ENCODE measurements around the gene CAB39. TPM values are rescaled to one million over a fixed set of nuclear protein-coding genes. Genes with fewer than 3 reads are reported as not detected.
A peak's percentile ranks its signal among the peaks of the same experiment; 100 is the strongest.

The CAB39 gene
- total and polyA plus RNA-seq, 2 experiments from 2014 or later: 31.9 to 36.2 TPM

DNA sequence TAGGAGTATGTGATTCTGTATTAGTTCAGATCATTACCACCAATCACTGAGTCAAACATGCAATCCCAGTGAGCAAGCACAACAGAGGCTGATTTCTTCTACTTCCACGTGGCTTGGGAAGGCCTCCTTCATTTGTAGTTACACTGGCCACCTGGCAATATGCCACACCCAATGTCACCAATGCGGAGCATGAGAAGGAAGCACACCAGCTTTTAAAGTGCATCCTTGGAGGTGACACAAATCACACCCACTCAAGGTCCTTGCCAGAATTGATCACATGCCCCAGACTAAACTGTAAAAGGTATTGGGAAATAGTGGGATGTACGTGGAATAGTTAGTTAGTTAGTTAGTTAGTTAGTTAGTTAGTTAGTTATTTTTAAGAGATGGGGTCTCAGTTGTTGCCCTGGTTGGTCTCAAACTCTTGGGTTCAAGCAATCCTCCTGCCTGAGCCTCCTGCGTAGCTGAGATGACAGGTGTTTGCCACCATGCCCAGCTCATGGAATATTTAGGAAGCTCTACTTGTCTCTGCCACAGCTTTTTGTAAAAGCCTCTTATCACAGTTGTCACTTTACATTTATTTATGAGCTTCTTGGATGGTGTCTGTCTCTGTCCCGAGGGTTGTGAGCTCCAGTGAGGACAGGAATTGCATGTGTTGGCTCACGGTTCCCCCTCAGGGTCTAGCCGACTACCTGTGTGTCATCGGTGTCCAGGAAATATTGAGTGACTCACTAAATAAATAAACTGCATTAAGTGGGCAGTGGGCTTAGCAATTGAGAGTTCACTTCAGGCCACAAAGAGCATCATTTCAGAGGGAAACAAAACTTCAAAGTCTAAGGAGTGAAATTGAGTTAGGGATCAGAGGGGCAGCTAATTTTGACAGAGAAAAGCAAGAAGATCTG, 28.1 kb upstream of the CAB39 start:
- TF ChIP-seq, protein P1, sequence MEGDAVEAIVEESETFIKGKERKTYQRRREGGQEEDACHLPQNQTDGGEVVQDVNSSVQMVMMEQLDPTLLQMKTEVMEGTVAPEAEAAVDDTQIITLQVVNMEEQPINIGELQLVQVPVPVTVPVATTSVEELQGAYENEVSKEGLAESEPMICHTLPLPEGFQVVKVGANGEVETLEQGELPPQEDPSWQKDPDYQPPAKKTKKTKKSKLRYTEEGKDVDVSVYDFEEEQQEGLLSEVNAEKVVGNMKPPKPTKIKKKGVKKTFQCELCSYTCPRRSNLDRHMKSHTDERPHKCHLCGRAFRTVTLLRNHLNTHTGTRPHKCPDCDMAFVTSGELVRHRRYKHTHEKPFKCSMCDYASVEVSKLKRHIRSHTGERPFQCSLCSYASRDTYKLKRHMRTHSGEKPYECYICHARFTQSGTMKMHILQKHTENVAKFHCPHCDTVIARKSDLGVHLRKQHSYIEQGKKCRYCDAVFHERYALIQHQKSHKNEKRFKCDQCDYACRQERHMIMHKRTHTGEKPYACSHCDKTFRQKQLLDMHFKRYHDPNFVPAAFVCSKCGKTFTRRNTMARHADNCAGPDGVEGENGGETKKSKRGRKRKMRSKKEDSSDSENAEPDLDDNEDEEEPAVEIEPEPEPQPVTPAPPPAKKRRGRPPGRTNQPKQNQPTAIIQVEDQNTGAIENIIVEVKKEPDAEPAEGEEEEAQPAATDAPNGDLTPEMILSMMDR (IDR thresholded peaks at IDR 0.05; ENCODE audit: low read depth, low read length): no peak
- H3K9me3 ChIP-seq (ENCODE audit: low read depth): no peaks in the 10 kb centered on the region
- DNase-seq (ENCODE audit: low read depth in 1 of 2, low spot score in 1 of 2): no peak
- no peaks in the 10 kb centered on the region for H3K27me3 ChIP-seq
- H3K27ac ChIP-seq: peak overlapping the region; percentile 66
- H3K4me3 ChIP-seq: no peak overlapping the region
- peaks cover 3% of the 10 kb centered on the region for H3K4me1 ChIP-seq (ENCODE audit: low read depth)
- no peaks in the 10 kb centered on the region for H3K36me3 ChIP-seq

DNA sequence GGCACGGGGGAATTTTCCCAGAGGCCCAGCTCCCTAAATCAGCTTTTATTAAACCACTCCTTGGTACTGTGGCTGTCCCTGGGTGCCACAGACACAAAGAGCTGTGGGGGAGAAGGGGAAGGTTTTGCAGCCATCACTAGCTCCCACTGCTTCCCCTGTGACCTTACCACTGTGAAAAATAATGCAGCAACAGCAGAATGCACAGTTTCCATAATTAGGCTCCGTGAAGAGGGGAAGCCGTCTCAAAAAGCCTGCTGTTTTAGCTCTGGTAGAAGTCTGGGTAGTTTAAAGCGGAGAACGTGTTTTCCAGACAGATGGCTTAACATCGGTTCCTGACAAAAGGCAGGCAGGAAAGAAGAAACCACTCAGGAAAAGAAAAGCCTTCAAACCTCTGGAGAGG, 27.5 kb upstream of the CAB39 start:
- H3K27ac ChIP-seq: peak overlapping the region; percentile 66
- TF ChIP-seq, protein P1 (IDR thresholded peaks at IDR 0.05; ENCODE audit: low read depth, low read length): no peak
- peak in 1 of 2 donors; percentile 11 for DNase-seq (ENCODE audit: low read depth in 1 of 2, low spot score in 1 of 2)
- H3K9me3 ChIP-seq (ENCODE audit: low read depth): no peaks in the 10 kb centered on the region
- no peaks in the 10 kb centered on the region for H3K27me3 ChIP-seq
- no peaks in the 10 kb centered on the region for H3K36me3 ChIP-seq
- H3K4me3 ChIP-seq: no peak overlapping the region
- H3K4me1 ChIP-seq (ENCODE audit: low read depth): peaks cover 3% of the 10 kb centered on the region

DNA sequence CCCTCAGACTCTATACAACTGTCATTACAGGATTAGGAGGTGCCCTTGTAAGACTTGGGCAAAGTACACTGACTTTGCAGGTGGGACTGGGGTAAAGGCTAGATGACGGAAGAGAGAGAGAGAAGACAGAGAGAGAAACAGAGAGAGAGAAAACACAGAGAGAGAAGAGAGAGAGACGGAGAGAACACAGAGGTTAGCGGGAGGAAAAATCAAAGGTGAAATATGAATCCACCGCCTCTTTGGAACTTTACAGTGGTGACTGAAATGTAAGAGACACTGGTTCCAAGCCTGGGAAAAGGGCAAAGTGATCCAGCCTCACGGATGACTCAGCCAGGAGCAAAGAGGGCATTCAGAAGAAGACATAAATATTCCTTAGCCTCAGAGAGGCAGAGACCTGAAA, 25.1 kb upstream of the CAB39 start:
- Histone ChIP-seq H3K27me3 (no peaks in the 10 kb centered on the region), H3K4me3 (no peak overlapping the region), H3K27ac (no peak overlapping the region), H3K4me1 (ENCODE audit: low read depth) (no peaks in the 10 kb centered on the region), H3K36me3 (no peaks in the 10 kb centered on the region), H3K9me3 (ENCODE audit: low read depth) (no peaks in the 10 kb centered on the region)
- no peak for DNase-seq (ENCODE audit: low read depth in 1 of 2, low spot score in 1 of 2)
- TF ChIP-seq, protein P1 (IDR thresholded peaks at IDR 0.05; ENCODE audit: low read depth, low read length): no peak

DNA sequence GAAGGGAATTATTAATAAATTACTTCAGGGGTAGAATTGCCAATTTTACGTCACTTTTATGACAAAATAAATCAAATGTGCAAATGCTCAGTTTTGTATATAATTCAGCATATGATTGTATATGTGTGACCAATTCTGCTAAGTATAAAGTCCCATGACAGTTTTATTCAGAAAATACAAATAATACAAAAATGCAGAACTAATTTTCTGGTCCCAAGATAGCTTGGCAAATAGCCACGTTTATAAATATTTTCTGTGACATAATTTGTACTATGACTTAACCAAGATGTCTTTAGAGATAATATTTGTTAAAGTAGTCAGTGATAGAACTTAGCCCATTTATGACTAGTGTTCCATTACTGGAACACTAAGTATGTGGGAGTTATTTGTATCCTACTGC, 24.2 kb upstream of the CAB39 start:
- DNase-seq (ENCODE audit: low read depth in 1 of 2, low spot score in 1 of 2): no peak
- Histone ChIP-seq H3K36me3 (no peaks in the 10 kb centered on the region), H3K27ac (no peak overlapping the region), H3K9me3 (ENCODE audit: low read depth) (no peaks in the 10 kb centered on the region), H3K27me3 (no peaks in the 10 kb centered on the region), H3K4me1 (ENCODE audit: low read depth) (no peaks in the 10 kb centered on the region), H3K4me3 (no peak overlapping the region)
- TF ChIP-seq, protein P1 (IDR thresholded peaks at IDR 0.05; ENCODE audit: low read depth, low read length): no peak

DNA sequence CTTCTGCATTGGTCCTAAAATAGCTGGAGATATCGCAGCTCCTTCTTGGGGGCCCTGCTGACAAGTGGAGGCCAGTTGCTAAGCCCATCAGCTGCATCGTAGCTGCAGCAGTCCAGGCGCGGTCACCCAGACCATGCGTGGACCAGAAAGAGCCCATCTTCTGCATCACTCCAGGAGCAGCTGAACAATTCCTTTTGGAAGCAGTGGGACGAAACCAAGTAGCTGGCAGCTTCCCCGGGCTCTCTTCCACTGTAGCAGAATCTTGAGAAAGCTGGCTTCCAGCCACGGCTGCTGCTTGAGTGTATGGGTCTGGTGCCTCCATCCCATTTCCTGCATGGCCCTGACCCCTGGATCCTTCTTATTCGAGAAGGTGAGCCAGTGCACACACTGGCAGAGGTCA, 22.2 kb upstream of the CAB39 start:
- no peak overlapping the region for H3K4me3 ChIP-seq
- no peaks in the 10 kb centered on the region for H3K36me3 ChIP-seq
- DNase-seq (ENCODE audit: low read depth in 1 of 2, low spot score in 1 of 2): peak in 1 of 2 donors; percentile 81
- H3K27ac ChIP-seq: no peak overlapping the region
- H3K27me3 ChIP-seq: no peaks in the 10 kb centered on the region
- no peaks in the 10 kb centered on the region for H3K9me3 ChIP-seq (ENCODE audit: low read depth)
- TF ChIP-seq, protein P1 (IDR thresholded peaks at IDR 0.05; ENCODE audit: low read depth, low read length): no peak
- H3K4me1 ChIP-seq (ENCODE audit: low read depth): no peaks in the 10 kb centered on the region

All from cardiac muscle cell (in vitro differentiated cells and primary cell).